Skeletal muscle tissue (tissue), 4 donors: ENCODE data around the gene WRNIP1. TPM values are rescaled to one million over a fixed set of nuclear protein-coding genes. Genes with fewer than 3 reads are reported as not detected.
A peak's percentile ranks its signal among the peaks of the same experiment; 100 is the strongest.

Experiments
- H3K27ac ChIP-seq: one replicate; pipeline ENCODE4 v1.7.0; 2013; ENCODE audit warnings: mild to moderate bottlenecking, low read depth, low read length, inconsistent platforms
- H3K27me3 ChIP-seq, 3 donors: one replicate each; pipeline ENCODE4 v1.7.0; 2013; ENCODE audit warnings: low read length in 3 of 3; ENCODE audit not compliant: control insufficient read depth in 3 of 3, insufficient read depth in 3 of 3
- H3K36me3 ChIP-seq, 3 donors: one replicate each; pipeline ENCODE4 v1.7.0; 2013; ENCODE audit warnings: low read length in 3 of 3; ENCODE audit not compliant: control insufficient read depth in 3 of 3, insufficient read depth in 3 of 3
- H3K4me1 ChIP-seq, 3 donors: one replicate each; pipeline ENCODE4 v1.7.0; 2013; ENCODE audit warnings: low read length in 3 of 3, mild to moderate bottlenecking in 3 of 3; ENCODE audit not compliant: control insufficient read depth in 3 of 3, insufficient read depth in 3 of 3
- H3K4me3 ChIP-seq, 3 donors: one replicate each; pipeline ENCODE4 v1.7.0; 2013; ENCODE audit warnings: low read length in 3 of 3
- H3K9ac ChIP-seq, 3 donors: one replicate each; pipeline ENCODE4 v1.7.0; 2013; ENCODE audit warnings: low read length in 3 of 3, mild to moderate bottlenecking in 3 of 3, moderate library complexity in 2 of 3, low read depth in 1 of 3
- H3K9me3 ChIP-seq, 3 donors: one replicate each; pipeline ENCODE4 v1.7.0; 2013; ENCODE audit warnings: low read length in 3 of 3; ENCODE audit not compliant: control insufficient read depth in 3 of 3
- total RNA-seq: library from RNA; depleted of rRNA; stranded (reverse); fragments of >200 nt; gene quantifications from one replicate; pipeline ENCODE4 v1.2.3, GENCODE V29; 2014
- donor health status: Osteomylitis.

WRNIP1 gene
- total RNA-seq, 1 donor from 2014 or later: 27.7 TPM

DNA sequence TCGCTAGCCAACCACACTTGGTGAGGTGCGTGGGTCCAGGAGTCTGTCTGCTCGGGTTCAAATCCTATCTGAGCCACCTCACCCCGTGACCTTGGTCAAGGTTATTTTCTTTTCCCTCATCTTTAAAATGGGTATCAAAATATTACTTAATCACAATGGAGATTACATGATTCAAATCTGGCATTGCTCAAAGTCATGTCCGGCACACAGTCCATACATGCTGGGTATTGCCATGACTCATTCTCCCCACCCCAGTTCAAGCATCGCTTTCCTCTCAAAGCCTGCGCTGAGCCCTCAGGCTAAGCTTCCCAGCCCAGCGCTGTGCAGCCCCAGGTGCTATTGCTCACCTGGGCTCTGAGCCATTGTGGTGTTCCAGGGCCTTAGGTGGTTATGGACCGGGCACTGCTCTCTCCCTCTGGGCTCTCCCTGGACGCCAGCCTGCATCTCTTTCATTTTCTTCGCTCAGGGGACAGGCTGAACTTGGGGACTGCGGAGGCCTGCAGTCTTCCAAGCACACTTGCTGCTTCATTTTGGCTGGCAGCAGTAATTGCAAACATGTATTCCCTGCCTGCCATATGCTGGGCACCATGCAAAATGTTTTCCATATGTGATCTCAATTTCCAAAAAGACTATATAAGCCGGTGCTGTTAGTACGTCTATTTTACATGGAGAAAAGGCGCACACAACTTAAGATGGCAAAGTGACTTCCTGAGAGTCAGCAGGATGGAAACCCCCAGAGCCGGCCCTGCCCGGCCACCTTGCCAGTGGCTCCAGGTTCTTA, 27.3 kb downstream of the WRNIP1 start:
- H3K27me3 ChIP-seq: no peaks in the 10 kb centered on the region
- H3K36me3 ChIP-seq: peaks cover 0 to 6% (median 2%) of the 10 kb centered on the region in 3 donors
- H3K9me3 ChIP-seq: no peaks in the 10 kb centered on the region
- no peak overlapping the region for H3K9ac ChIP-seq
- no peak overlapping the region for H3K4me3 ChIP-seq
- H3K4me1 ChIP-seq: peaks cover 10 to 28% (median 26%) of the 10 kb centered on the region in 3 donors
- no peak overlapping the region for H3K27ac ChIP-seq

DNA sequence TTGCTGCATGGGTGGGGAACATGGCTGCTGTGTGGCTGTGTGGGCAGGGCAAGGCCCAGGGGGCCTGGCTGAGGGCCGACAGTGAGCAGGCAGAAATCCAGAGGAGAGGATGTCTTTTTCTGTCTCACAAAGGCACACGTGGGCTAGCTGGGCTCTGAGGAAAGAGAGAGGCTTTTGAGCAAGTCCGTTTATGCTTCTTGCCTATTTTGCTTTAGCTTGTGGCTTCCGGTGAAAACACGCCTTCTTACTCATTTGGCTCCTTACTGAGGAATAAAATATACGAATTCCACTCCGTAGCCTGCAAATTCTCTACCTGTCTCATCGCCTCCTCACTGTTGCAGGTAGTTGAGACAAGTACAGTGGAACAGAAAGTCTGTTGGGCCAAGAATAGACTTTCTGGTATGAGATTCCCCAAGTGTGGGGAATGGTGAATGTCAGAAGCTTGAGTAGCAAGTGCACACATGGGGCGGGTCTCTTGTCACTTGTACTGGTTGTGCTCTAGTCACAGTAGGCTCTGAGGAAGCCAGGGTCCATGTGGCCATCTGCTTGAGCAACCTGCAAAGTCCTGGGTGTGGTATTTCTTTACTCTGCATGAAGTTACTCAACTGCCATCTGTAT, 28.4 kb downstream of the WRNIP1 start:
- Histone ChIP-seq H3K36me3 (peaks cover 0 to 2% (median 0%) of the 10 kb centered on the region in 3 donors), H3K9me3 (no peaks in the 10 kb centered on the region), H3K27me3 (no peaks in the 10 kb centered on the region), H3K9ac (peak overlapping the region in 1 of 3 donors; percentile 20), H3K4me1 (peaks cover 11 to 28% (median 26%) of the 10 kb centered on the region in 3 donors), H3K27ac (no peak overlapping the region), H3K4me3 (no peak overlapping the region)

- Histone ChIP-seq H3K4me3 (no peak overlapping the region), H3K9me3 (no peaks in the 10 kb centered on the region), H3K4me1 (peaks cover 11 to 28% (median 26%) of the 10 kb centered on the region in 3 donors), H3K27ac (no peak overlapping the region), H3K27me3 (no peaks in the 10 kb centered on the region), H3K9ac (no peak overlapping the region), H3K36me3 (peaks cover 0 to 2% (median 0%) of the 10 kb centered on the region in 3 donors)
Observed at GRCh38 chr6:2794171-2794730, 29.1 kb downstream of the WRNIP1 start.

DNA sequence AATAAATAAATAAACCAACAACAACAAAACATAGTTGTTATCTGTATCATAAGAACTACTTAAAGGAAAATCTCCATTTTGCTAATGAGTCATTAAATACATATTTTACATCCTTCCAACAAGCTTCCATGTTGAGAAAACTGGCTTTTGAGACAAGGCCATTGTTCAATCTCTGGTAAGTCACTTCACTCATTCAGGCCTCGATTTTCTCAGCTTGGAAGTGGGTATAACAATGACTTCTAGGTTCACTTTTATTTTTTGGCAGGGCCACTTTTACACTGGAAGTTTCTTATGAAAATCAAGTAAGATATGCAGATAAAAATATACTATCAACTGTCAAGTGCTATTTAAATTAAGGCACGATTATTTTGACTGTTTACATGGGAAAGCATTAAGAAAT, 30.0 kb downstream of the WRNIP1 start:
- peaks cover 11 to 36% (median 22%) of the 10 kb centered on the region in 3 donors for H3K4me1 ChIP-seq
- H3K9me3 ChIP-seq: no peaks in the 10 kb centered on the region

DNA sequence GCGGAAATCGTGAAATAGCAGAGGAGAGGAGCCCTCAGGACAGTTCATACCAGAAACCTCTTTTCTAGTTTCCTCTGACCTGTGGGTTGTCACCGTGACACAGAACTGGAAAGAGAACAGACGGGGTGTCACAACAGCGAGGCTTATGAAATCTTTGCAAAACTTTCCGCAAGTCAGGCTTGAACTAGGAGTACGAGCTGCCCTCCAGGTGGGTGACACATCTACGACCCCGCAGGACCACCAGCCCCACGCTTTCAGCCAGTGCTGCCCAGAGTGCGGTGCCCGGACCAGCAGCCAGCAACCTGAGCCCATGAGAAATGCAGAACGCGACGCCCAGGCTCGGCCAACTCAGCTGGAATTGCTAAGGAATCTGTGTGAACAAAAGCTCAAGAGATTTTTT, 30.8 kb downstream of the WRNIP1 start:
- Histone ChIP-seq H3K9ac (no peak overlapping the region), H3K9me3 (no peaks in the 10 kb centered on the region), H3K27ac (no peak overlapping the region), H3K27me3 (no peaks in the 10 kb centered on the region), H3K4me1 (peaks cover 4 to 32% (median 14%) of the 10 kb centered on the region in 3 donors), H3K36me3 (peaks cover 0 to 2% (median 0%) of the 10 kb centered on the region in 3 donors), H3K4me3 (no peak overlapping the region)

More for the DNA sequence above, 30.0 kb downstream of the WRNIP1 start:
- Histone ChIP-seq H3K36me3 (peaks cover 0 to 2% (median 0%) of the 10 kb centered on the region in 3 donors), H3K27me3 (no peaks in the 10 kb centered on the region), H3K4me3 (no peak overlapping the region), H3K27ac (no peak overlapping the region), H3K9ac (no peak overlapping the region)

DNA sequence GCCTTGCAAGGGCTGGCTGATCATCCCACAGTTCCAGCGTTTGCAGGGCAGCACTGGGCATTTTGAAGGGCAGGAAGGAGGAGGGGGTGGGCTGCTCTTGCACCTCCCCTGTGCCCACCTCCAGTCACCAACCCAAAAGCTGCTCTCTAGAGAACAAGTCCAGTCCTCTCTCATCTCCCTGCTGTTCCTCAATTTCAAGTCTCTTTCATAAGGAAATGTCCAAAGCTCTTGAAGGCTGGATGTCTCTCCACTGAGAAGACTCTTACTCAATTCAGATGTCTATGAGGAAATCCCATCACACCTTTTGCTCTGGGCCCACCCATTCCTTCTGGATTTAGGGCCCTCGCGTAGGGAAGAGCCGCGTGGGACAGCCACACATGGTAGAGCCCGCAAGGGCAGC, 31.7 kb downstream of the WRNIP1 start:
- Histone ChIP-seq H3K27ac (no peak overlapping the region), H3K4me1 (peaks cover 4 to 28% (median 10%) of the 10 kb centered on the region in 3 donors), H3K27me3 (no peaks in the 10 kb centered on the region)

GRCh38 chr6:2797564-2798031, 32.4 kb downstream of the WRNIP1 start:
- H3K27ac ChIP-seq: no peak overlapping the region
- no peaks in the 10 kb centered on the region for H3K27me3 ChIP-seq
- peaks cover 0 to 2% (median 0%) of the 10 kb centered on the region in 3 donors for H3K36me3 ChIP-seq
- peaks cover 4 to 26% (median 10%) of the 10 kb centered on the region in 3 donors for H3K4me1 ChIP-seq
- no peak overlapping the region for H3K4me3 ChIP-seq
- H3K9me3 ChIP-seq: no peaks in the 10 kb centered on the region
- peak overlapping the region in 1 of 3 donors; percentile 25 for H3K9ac ChIP-seq

More for the DNA sequence above, 31.7 kb downstream of the WRNIP1 start:
- Histone ChIP-seq H3K4me3 (no peak overlapping the region), H3K9me3 (no peaks in the 10 kb centered on the region), H3K36me3 (peaks cover 0 to 2% (median 0%) of the 10 kb centered on the region in 3 donors), H3K9ac (no peak overlapping the region)

GRCh38 chr6:2798586-2799134, 33.5 kb downstream of the WRNIP1 start:
- Histone ChIP-seq H3K27ac (no peak overlapping the region), H3K27me3 (no peaks in the 10 kb centered on the region), H3K36me3 (peaks cover 0 to 2% (median 0%) of the 10 kb centered on the region in 3 donors), H3K4me3 (no peak overlapping the region), H3K4me1 (peaks cover 4 to 17% (median 10%) of the 10 kb centered on the region in 3 donors), H3K9ac (no peak overlapping the region), H3K9me3 (no peaks in the 10 kb centered on the region)

DNA sequence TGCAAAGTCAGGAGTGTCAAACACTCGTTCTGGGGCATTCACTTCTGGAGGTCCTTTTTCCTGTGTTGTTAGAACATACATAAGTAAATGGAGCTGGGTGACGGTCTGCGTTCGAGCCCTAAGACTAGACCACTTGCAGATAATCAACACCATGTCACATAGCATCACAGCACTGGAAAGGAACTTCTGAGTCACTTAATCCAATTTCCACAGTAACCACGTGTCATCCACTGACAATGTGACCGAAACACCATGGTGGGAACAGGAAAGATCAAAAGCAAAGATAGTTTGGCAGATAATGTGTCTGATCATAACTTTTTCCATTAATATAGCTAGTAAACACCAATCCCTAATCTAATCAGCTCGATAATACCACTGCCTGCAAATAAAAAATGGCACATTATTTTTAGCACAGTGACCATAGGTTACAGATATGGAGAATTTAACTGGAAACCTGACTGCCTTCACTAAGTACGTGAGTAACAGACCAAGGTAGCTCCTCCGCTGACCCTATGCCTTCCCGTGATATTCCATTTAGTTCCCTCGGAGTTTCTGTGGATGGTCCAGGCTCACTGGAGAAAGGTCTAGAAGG, 34.8 kb downstream of the WRNIP1 start:
- Histone ChIP-seq H3K27me3 (no peaks in the 10 kb centered on the region), H3K27ac (no peak overlapping the region), H3K9me3 (no peaks in the 10 kb centered on the region), H3K4me3 (no peak overlapping the region), H3K9ac (no peak overlapping the region), H3K4me1 (peaks cover 4 to 13% (median 7%) of the 10 kb centered on the region in 3 donors), H3K36me3 (peaks cover 0 to 4% (median 0%) of the 10 kb centered on the region in 3 donors)
